Esophagus muscularis mucosa (tissue), 4 donors: Measurements from ENCODE around the gene SDF4. TPM values are rescaled to one million over a fixed set of nuclear protein-coding genes. Genes with fewer than 3 reads are reported as not detected.

Experiments
- DNase-seq: peaks from one replicate; pipeline ENCODE4 v3.0.0-alpha.2; 2017; ENCODE audit errors: extremely low spot score
- H3K27ac ChIP-seq, 4 donors: fragments of 200-600 bp; sonication (generic); replicated peaks in 1 of 4; 1 replicate in 3 of 4; 2 replicates in 1 of 4; pipeline ENCODE4 v1.5.1; 2016 to 2019; ENCODE audit warnings: mild to moderate bottlenecking in 1 of 4
- H3K27me3 ChIP-seq, 4 donors: fragments of 200-600 bp; sonication (generic); one replicate each; pipeline versions ENCODE4 v1.5.1 to v1.6.0; 2016 to 2019
- H3K36me3 ChIP-seq, 4 donors: fragments of 200-600 bp; sonication (generic); one replicate each; pipeline ENCODE4 v1.5.1; 2016 to 2019
- H3K4me1 ChIP-seq, 4 donors: fragments of 200-600 bp; sonication (generic); one replicate each; pipeline ENCODE4 v1.5.1; 2016 to 2019
- H3K4me3 ChIP-seq, 4 donors: fragments of 200-600 bp; sonication (generic); 1 replicate in 2 of 4; 2 replicates in 2 of 4; pipeline ENCODE4 v1.5.1; 2016 to 2019; ENCODE audit warnings: mild to moderate bottlenecking in 4 of 4, moderate library complexity in 1 of 4
- H3K9me3 ChIP-seq, 4 donors: fragments of 200-600 bp; sonication (generic); 1 replicate in 3 of 4; 2 replicates in 1 of 4; pipeline ENCODE4 v1.5.1; 2016 to 2019
- EP300 ChIP-seq: sonication (generic); formaldehyde crosslinking; IDR thresholded peaks from one replicate; pipeline ENCODE4 v1.6.1; 2017; ENCODE audit warnings: antibody characterized with exemption
- POLR2A ChIP-seq: fragments of 450-650 bp; IDR thresholded peaks from one replicate; pipeline ENCODE4 v1.6.1; 2017; ENCODE audit warnings: antibody characterized with exemption, moderate library complexity, mild to moderate bottlenecking, low read depth
- POLR2AphosphoS5 ChIP-seq, 2 donors: sonication (generic); formaldehyde crosslinking; IDR thresholded peaks; one replicate each; pipeline ENCODE4 v1.6.1; 2017; ENCODE audit warnings: antibody characterized with exemption in 2 of 2
- WGBS: methylation state at CpG from one replicate; pipeline ENCODE4 v1.1.5; 2018; 5-methylcytosine and 5-hydroxymethylcytosine counted together
- intact Hi-C: fragments of 100-400 bp; cut with DNase I; formaldehyde crosslinking; loops from one replicate; pipeline ENCODE4 v1.15.1; 2023
- total RNA-seq, 4 donors: library from RNA; depleted of rRNA; stranded (reverse); fragments of >200 nt; gene quantifications; one replicate each; pipeline versions ENCODE4 v1.1.0 to v1.2.1, GENCODE V29; 2016
- TF ChIP-seq, protein P1 (sequence below), 3 experiments: fragments of 200-600 bp in 2 of 3; fragments of 450-650 bp in 1 of 3; sonication (generic) in 2 of 3; IDR thresholded peaks; one replicate each; pipeline ENCODE4 v1.5.1; 2017 to 2019; ENCODE audit warnings: antibody characterized with exemption in 3 of 3, mild to moderate bottlenecking in 2 of 3, moderate library complexity in 1 of 3

Gene SDF4
- total RNA-seq, 4 donors from 2014 or later: 88.5 to 125 (median 107) TPM

DNA sequence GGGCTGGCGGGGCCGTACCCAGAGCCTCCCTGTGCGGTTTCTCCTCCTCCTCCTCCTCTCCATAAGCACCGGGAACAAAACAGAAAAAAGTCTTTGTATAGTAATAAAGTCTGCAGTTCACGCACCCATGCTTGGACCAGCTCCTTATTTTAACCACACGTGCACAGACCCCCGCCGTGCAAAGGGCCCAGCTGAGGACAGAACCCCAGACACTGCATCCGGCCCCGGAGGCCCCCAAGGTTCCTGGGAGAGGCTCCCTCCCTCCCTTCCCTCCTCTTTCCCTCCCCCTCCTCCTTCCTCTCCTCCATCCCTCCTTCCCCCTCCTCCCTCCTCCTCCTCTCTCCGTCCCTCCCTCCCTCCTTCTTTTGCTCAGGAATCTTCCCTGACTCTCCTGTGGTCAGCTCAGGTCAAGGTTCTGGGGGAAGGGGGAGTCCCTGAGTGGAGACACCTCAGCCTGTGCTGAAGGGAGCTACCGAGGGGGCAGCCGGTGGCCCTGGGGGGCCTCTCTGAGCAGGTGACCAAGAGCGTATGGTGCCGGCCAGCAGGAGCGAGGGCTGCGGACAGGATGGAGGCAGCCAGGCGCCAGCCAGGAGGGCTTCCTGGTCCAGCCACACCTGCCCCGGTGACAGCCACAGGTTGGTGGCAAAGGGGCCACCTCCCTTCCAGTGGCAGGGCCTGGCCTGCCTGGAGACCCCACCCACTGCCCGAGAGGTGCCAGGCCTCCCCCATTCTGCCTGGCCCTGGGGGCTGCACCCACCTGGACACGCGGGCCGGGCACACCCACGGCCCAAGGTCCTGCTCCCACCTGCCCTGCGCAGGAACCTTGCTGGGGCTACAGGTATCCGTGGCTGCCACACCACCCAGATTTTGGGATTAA is 61.3 kb downstream of the SDF4 start:
- intact Hi-C loops: no loop called here
- no peak overlapping the region for H3K4me3 ChIP-seq
- WGBS: 21% methylated on average over 12 of the region's 26 CpGs
- TF ChIP-seq POLR2A: no peak
- no peak for TF ChIP-seq EP300
- TF ChIP-seq, protein P1, sequence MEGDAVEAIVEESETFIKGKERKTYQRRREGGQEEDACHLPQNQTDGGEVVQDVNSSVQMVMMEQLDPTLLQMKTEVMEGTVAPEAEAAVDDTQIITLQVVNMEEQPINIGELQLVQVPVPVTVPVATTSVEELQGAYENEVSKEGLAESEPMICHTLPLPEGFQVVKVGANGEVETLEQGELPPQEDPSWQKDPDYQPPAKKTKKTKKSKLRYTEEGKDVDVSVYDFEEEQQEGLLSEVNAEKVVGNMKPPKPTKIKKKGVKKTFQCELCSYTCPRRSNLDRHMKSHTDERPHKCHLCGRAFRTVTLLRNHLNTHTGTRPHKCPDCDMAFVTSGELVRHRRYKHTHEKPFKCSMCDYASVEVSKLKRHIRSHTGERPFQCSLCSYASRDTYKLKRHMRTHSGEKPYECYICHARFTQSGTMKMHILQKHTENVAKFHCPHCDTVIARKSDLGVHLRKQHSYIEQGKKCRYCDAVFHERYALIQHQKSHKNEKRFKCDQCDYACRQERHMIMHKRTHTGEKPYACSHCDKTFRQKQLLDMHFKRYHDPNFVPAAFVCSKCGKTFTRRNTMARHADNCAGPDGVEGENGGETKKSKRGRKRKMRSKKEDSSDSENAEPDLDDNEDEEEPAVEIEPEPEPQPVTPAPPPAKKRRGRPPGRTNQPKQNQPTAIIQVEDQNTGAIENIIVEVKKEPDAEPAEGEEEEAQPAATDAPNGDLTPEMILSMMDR (IDR thresholded peaks at IDR 0.05): no peak
- no peak for TF ChIP-seq POLR2AphosphoS5 (IDR thresholded peaks at IDR 0.05)
- DNase-seq: no peak
- peaks cover 0 to 11% (median 10%) of the 10 kb centered on the region in 4 donors for H3K4me1 ChIP-seq
- H3K9me3 ChIP-seq: no peaks in the 10 kb centered on the region
- no peak overlapping the region for H3K27ac ChIP-seq
- H3K27me3 ChIP-seq: peaks cover 0 to 98% (median 41%) of the 10 kb centered on the region in 4 donors
- no peaks in the 10 kb centered on the region for H3K36me3 ChIP-seq

DNA sequence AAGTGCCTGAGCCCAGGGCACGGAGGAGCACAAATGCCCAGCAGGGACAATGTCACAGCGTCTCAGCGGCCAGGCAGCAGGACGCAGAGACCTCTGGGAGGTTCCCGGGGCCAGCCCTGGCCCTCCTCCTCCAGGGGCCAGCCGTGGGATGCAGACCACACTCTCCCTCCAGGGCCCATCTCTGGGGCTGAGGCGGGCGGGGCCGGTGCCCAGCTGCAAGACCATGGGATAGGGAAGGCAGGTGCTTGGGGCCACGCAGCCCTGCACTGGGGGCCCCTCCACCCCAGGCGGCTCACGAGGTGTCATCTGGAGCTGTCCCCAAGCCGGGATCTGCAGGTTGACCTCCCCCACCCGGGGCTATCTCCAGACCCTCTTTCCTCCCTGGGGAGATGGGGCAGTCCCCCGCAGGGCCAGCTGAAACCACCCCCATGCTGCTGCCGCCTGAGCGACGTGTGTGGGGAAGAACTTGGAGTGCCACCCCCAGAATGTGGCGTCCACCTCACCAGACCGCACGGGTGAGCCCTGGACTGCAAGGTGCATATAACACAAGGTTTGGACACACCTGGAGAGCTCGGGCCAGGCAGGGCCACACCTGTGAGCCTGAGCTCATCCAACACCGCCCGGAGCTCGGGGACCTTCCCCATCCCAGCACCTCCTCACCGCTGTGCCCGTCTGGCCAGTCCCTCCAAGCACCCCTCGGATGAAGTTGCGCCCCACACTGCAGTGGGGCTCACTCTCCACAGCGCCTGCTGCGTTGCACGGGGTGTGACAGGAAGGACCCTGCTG is 62.2 kb downstream of the SDF4 start:
- no peak for DNase-seq
- no peaks in the 10 kb centered on the region for H3K36me3 ChIP-seq
- intact Hi-C loops: no loop called here
- TF ChIP-seq EP300 (no peak), POLR2A (no peak), POLR2AphosphoS5 (IDR thresholded peaks at IDR 0.05) (no peak)
- TF ChIP-seq, protein P1 (IDR thresholded peaks at IDR 0.05): no peak
- H3K27ac ChIP-seq: no peak overlapping the region
- 66% methylated on average over 17 of the region's 32 CpGs for WGBS
- H3K27me3 ChIP-seq: peaks cover 0 to 100% (median 41%) of the 10 kb centered on the region in 4 donors
- H3K9me3 ChIP-seq: no peaks in the 10 kb centered on the region
- peaks cover 0 to 11% (median 10%) of the 10 kb centered on the region in 4 donors for H3K4me1 ChIP-seq
- H3K4me3 ChIP-seq: no peak overlapping the region

DNA sequence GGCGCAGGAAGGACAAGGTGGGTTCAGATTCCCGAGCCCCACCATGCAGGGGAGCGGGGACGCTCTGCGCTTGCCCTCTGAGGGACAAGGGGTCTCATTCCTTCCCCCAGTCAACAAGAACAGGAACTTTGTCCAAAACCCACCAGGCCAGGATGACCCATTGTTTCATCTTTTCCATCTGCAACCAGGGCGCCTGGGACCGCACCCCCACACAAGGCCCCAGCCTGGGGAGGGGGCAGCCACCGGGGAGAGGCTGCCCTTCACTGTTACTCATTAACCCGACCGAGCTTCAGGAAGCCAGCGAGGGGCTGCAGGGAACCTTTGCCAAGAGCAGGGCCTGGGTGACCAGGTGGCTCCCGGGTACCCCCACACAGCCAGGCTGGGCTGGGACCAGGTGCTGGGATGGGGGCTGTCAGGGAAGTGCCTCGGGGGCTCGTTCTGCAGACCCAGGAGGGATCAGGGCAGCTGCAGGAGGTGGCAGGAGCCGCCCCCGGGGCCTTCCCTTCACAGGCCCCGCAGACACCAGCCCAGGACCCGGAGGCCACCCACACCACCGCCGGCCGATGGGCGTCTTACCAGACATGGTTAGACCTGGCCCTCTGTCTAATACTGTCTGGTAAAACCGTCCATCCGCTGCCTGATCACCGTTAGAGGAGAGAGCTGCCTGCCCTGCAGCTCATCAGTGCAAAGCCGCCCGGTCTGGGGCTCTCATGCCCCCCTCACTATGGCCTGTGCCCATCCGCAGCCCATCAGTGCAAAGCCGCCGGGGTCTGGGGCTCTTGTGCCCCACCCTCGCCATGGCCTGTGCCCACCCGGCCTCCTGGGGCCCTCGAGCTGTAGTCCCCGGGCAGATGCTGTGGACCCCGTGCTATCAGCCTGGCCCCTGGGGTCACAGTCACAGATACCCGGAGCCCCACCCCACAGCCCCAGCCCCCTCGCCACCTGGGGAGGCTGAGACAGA is 63.1 kb downstream of the SDF4 start:
- no peak overlapping the region for H3K4me3 ChIP-seq
- H3K4me1 ChIP-seq: peaks cover 0 to 7% (median 5%) of the 10 kb centered on the region in 4 donors
- peaks cover 0 to 100% (median 34%) of the 10 kb centered on the region in 4 donors for H3K27me3 ChIP-seq
- H3K9me3 ChIP-seq: no peaks in the 10 kb centered on the region
- WGBS: 75% methylated on average over 22 of the region's 37 CpGs
- intact Hi-C loops: no loop called here
- TF ChIP-seq POLR2AphosphoS5 (IDR thresholded peaks at IDR 0.05) (no peak), EP300 (no peak), POLR2A (no peak)
- TF ChIP-seq, protein P1 (IDR thresholded peaks at IDR 0.05): no peak
- no peaks in the 10 kb centered on the region for H3K36me3 ChIP-seq
- no peak for DNase-seq
- H3K27ac ChIP-seq: no peak overlapping the region

DNA sequence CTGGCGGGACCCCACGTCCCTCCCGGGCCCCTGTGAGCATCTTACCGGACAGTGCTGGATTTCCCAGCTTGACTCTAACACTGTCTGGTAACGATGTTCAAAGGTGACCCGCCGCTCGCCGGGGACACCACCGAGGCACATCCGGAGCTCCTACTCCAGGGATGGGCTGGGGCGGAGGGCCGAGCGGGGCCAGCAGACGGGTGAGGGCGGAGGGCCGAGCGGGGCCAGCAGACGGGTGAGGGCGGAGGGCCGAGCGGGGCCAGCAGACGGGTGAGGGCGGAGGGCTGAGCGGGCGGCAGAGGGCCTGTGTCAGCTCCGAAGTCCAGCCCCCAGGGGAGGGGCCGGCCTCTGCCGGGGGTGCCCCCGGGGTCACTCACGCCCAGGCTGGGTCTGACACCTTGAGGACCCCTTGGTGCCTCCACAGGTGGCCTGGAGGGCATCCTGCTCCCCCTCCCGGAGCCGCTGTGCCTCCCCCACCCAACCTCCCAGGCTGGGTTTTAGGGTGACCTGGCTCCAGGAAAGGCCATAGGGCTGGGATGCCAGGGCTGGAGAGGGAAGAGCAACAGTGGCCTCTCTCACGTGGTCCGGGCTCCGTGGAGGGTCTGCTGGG is 63.9 kb downstream of the SDF4 start:
- no peak for DNase-seq
- no peak overlapping the region for H3K4me3 ChIP-seq
- peaks cover 0 to 6% (median 0%) of the 10 kb centered on the region in 4 donors for H3K4me1 ChIP-seq
- WGBS: 84% methylated on average over 32 of the region's 36 CpGs
- no peaks in the 10 kb centered on the region for H3K36me3 ChIP-seq
- no peak overlapping the region for H3K27ac ChIP-seq
- intact Hi-C loops: no loop called here
- no peak for TF ChIP-seq EP300
- no peak for TF ChIP-seq POLR2A
- TF ChIP-seq, protein P1 (IDR thresholded peaks at IDR 0.05): no peak
- TF ChIP-seq POLR2AphosphoS5 (IDR thresholded peaks at IDR 0.05): no peak
- H3K27me3 ChIP-seq: peaks cover 0 to 100% (median 28%) of the 10 kb centered on the region in 4 donors
- H3K9me3 ChIP-seq: no peaks in the 10 kb centered on the region
